Thyroid gland (tissue), 4 donors: ENCODE data around the gene FRS3. TPM values are rescaled to one million over a fixed set of nuclear protein-coding genes. Genes with fewer than 3 reads are reported as not detected.

Source experiments
- DNase-seq, 2 donors: peaks; one replicate each; pipeline ENCODE4 v3.0.0-alpha.2; 2019
- H3K27ac ChIP-seq, 3 donors: fragments of 200-600 bp; sonication (generic); 1 replicate in 2 of 3; 2 replicates in 1 of 3; pipeline ENCODE4 v1.5.1; 2016 to 2019; ENCODE audit warnings: mild to moderate bottlenecking in 1 of 3, moderate library complexity in 1 of 3
- H3K27me3 ChIP-seq: fragments of 200-600 bp; sonication (generic); one replicate; pipeline ENCODE4 v1.5.1; 2019
- H3K36me3 ChIP-seq, 2 donors: fragments of 200-600 bp; sonication (generic); one replicate each; pipeline ENCODE4 v1.5.1; 2016 to 2019
- H3K4me1 ChIP-seq, 2 donors: fragments of 200-600 bp; sonication (generic); one replicate each; pipeline ENCODE4 v1.5.1; 2017 to 2019
- H3K4me3 ChIP-seq, 3 donors: fragments of 200-600 bp; sonication (generic); replicated peaks in 1 of 3; 1 replicate in 2 of 3; 2 replicates in 1 of 3; pipeline ENCODE4 v1.5.1; 2016; ENCODE audit warnings: mild to moderate bottlenecking in 1 of 3
- H3K9me3 ChIP-seq: fragments of 200-600 bp; sonication (generic); one replicate; pipeline ENCODE4 v1.5.1; 2017
- POLR2A ChIP-seq, 2 donors: fragments of 450-650 bp; IDR thresholded peaks; one replicate each; pipeline ENCODE4 v1.6.1; 2017; ENCODE audit warnings: antibody characterized with exemption in 2 of 2, mild to moderate bottlenecking in 2 of 2, moderate library complexity in 1 of 2
- WGBS, 2 donors: methylation state at CpG; one replicate each; pipeline ENCODE4 v1.1.5; 2017; 5-methylcytosine and 5-hydroxymethylcytosine counted together
- intact Hi-C: fragments of 100-400 bp; cut with DNase I; formaldehyde crosslinking; loops from one replicate; pipeline ENCODE4 v1.15.1; 2023
- total RNA-seq, 4 donors: library from RNA; depleted of rRNA; stranded (reverse); fragments of >200 nt; gene quantifications; one replicate each; pipeline ENCODE4 v1.2.3, GENCODE V29; 2016
- TF ChIP-seq, protein P1 (sequence below), 6 experiments: fragments of 200-600 bp in 3 of 6; fragments of 450-650 bp in 3 of 6; sonication (generic) in 3 of 6; IDR thresholded peaks; one replicate each; pipeline ENCODE4 v1.5.1; 2016 to 2019; ENCODE audit warnings: antibody characterized with exemption in 6 of 6, mild to moderate bottlenecking in 2 of 6, inconsistent platforms in 1 of 6, moderate library complexity in 1 of 6

Gene FRS3
- total RNA-seq, 4 donors from 2014 or later = 4.0 to 6.7 (median 5.8) TPM

DNA sequence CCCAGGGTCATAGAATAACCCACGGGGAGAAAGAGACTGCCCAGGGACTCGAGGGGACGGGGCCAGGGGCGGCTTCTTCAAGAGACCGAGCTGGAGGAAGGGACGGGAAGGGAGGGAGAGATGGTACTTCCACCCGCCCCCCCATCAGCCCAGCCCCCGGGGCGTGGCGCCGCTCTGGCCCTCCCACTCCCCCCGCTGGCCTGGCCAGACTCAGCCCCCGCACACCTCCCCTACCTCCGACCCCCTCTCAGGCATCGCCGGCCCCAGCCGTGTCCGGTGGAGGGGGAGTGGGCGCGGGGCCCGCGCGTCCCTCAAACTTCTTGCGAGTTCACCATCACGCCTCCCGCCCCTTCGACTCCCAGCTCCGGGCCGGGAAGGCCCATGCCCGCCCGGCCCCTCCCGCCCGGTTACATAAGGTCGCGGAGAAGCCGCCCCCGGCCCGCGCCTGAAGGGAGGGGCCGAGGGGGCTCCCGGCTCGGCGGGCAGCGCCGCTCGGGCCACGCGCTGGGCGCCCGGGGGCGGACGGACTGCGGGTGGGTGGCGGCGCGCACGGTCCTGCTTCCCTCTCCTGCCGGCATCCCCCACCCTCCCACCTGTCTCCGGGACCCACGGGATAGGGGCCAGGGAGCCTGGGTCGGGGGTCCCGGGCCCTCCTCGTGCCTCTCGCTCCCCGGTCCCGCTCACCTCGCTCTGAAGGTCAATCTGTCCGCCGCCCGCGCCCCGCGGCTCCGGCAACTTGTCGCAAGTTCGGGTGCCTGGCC is 44.9 kb downstream of the FRS3 start:
- peak; percentile 84 to 86 for DNase-seq
- Histone ChIP-seq H3K4me3 (peak overlapping the region; percentile 80 to 89 (median 88)), H3K36me3 (no peaks in the 10 kb centered on the region), H3K4me1 (peaks cover 35 to 41% of the 10 kb centered on the region in 2 donors), H3K27ac (peak overlapping the region; percentile 91 to 98 (median 94)), H3K27me3 (no peaks in the 10 kb centered on the region), H3K9me3 (no peaks in the 10 kb centered on the region)
- TF ChIP-seq POLR2A (IDR thresholded peaks at IDR 0.05) = no peak
- TF ChIP-seq, protein P1, sequence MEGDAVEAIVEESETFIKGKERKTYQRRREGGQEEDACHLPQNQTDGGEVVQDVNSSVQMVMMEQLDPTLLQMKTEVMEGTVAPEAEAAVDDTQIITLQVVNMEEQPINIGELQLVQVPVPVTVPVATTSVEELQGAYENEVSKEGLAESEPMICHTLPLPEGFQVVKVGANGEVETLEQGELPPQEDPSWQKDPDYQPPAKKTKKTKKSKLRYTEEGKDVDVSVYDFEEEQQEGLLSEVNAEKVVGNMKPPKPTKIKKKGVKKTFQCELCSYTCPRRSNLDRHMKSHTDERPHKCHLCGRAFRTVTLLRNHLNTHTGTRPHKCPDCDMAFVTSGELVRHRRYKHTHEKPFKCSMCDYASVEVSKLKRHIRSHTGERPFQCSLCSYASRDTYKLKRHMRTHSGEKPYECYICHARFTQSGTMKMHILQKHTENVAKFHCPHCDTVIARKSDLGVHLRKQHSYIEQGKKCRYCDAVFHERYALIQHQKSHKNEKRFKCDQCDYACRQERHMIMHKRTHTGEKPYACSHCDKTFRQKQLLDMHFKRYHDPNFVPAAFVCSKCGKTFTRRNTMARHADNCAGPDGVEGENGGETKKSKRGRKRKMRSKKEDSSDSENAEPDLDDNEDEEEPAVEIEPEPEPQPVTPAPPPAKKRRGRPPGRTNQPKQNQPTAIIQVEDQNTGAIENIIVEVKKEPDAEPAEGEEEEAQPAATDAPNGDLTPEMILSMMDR (IDR thresholded peaks at IDR 0.05) = no peak
- WGBS, 2 donors = 0 to 4% methylated on average over 11 to 15 of the region's 76 CpGs
- intact Hi-C loops = loop anchor here (5.0 kb wide), 1 partner anchor 42 kb away; the partner anchor contains the start of gene FRS3

- 0 to 1% methylated on average over 20 to 24 of the region's 73 CpGs for WGBS, 2 donors
- no peaks in the 10 kb centered on the region for H3K36me3 ChIP-seq
- TF ChIP-seq POLR2A (IDR thresholded peaks at IDR 0.05) = peak; percentile 6 to 62
- TF ChIP-seq, protein P1 (IDR thresholded peaks at IDR 0.05) = no peak
- H3K9me3 ChIP-seq = no peaks in the 10 kb centered on the region
- H3K27ac ChIP-seq = peak overlapping the region; percentile 91 to 98 (median 94)
- DNase-seq = peak; percentile 88 to 89
- peak overlapping the region; percentile 80 to 89 (median 88) for H3K4me3 ChIP-seq
- intact Hi-C loops = no loop called here
- H3K27me3 ChIP-seq = no peaks in the 10 kb centered on the region
- H3K4me1 ChIP-seq = peaks cover 37 to 49% of the 10 kb centered on the region in 2 donors
These were observed 45.7 kb downstream of the FRS3 start for GRCh38 chr6:41733707-41734665.

GRCh38 chr6:41733360-41733706 is 46.4 kb downstream of the FRS3 start:
- no peak for TF ChIP-seq POLR2A (IDR thresholded peaks at IDR 0.05)
- TF ChIP-seq, protein P1 (IDR thresholded peaks at IDR 0.05) = no peak
- H3K4me1 ChIP-seq = peaks cover 44 to 56% of the 10 kb centered on the region in 2 donors

DNA sequence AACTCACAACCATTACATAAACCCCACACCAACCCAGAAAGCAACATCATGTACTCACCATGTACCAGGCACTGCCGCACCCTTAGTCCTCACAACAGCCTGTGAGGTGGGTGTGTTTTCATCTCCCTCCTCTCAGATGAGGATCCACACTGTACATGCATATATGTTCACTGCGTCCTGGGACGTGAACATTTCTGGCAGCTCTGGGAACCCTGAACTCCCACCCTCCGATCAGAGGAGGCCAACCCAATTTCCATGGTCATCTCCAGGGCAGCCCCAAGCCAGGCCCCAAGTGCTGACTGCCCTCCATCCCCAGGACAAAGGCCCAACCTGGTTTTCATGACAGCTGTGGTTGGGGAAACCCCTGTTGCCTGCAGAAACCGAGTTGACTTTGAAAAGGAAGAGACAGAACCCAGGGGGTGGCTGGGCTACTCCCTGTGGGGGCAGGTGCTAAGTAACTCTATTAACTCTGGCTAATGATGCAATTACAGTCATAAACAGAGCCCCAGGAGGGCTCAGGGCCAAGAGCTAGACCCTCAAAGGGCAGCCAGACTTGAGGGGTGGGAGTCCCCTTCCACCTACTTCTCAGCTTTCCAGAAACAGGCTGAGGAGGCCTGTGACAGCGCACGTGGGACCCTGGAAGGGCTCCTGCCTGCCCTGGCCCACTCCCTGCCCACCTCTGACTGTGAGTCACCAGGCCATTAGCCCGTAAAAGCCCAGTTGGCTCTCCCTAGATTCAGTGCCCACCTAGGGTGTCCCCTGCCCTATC is 46.9 kb downstream of the FRS3 start:
- H3K27ac ChIP-seq = peak overlapping the region; percentile 91 to 98 (median 94)
- intact Hi-C loops = no loop called here
- peak overlapping the region in 1 of 3 donors; percentile 88 for H3K4me3 ChIP-seq
- TF ChIP-seq, protein P1 (IDR thresholded peaks at IDR 0.05) = no peak
- no peak for TF ChIP-seq POLR2A (IDR thresholded peaks at IDR 0.05)
- no peaks in the 10 kb centered on the region for H3K9me3 ChIP-seq
- no peaks in the 10 kb centered on the region for H3K36me3 ChIP-seq
- peaks cover 47 to 61% of the 10 kb centered on the region in 2 donors for H3K4me1 ChIP-seq
- WGBS, 2 donors = 70 to 71% methylated on average over 5 to 8 of the region's 8 CpGs
- H3K27me3 ChIP-seq = no peaks in the 10 kb centered on the region
- DNase-seq = peak; percentile 14 to 23

More at GRCh38 chr6:41733360-41733706, 46.4 kb downstream of the FRS3 start:
- intact Hi-C loops = no loop called here
- DNase-seq = no peak
- WGBS, 2 donors = 34 to 67% methylated on average over 1 to 6 of the region's 11 CpGs
- H3K9me3 ChIP-seq = no peaks in the 10 kb centered on the region
- H3K27me3 ChIP-seq = no peaks in the 10 kb centered on the region
- H3K36me3 ChIP-seq = no peaks in the 10 kb centered on the region
- peak overlapping the region; percentile 91 to 98 (median 94) for H3K27ac ChIP-seq
- peak overlapping the region in 2 of 3 donors; percentile 80 to 88 for H3K4me3 ChIP-seq
